Activated CD4-positive, alpha-beta T cell treated with anti-CD3 and anti-CD28 coated beads for 1 hour (primary cell): ENCODE data around the gene RPS14.
"Not testable (repeated sequence)": the region's sequence is repeated elsewhere in the genome, so short reads cannot be mapped to it uniquely, and the experiment has no call there.

Experiments used
- DNase-seq: peaks from one replicate; pipeline ENCODE4 v3.0.0-alpha.2; 2020

Gene RPS14

DNA sequence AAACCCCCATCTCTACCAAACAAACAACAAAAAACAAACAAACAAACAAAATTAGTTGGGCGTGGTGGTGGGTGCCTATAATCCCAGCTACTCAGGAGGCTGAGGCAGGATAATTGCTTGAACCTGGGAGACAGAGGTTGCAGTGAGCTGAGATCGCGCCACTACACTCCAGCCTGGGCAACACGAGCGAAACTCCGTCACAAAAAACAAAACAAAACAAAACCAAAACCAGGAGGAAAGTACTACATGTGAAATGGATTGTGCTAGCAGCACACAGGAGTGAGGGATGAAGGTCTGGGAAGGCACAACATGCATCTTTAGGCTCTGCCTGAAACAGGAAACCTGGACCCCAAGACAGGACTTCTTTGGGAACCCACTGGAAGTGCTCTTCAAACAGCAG lies 27.0 kb upstream of the RPS14 start:
- DNase-seq = not testable (repeated sequence)

DNA sequence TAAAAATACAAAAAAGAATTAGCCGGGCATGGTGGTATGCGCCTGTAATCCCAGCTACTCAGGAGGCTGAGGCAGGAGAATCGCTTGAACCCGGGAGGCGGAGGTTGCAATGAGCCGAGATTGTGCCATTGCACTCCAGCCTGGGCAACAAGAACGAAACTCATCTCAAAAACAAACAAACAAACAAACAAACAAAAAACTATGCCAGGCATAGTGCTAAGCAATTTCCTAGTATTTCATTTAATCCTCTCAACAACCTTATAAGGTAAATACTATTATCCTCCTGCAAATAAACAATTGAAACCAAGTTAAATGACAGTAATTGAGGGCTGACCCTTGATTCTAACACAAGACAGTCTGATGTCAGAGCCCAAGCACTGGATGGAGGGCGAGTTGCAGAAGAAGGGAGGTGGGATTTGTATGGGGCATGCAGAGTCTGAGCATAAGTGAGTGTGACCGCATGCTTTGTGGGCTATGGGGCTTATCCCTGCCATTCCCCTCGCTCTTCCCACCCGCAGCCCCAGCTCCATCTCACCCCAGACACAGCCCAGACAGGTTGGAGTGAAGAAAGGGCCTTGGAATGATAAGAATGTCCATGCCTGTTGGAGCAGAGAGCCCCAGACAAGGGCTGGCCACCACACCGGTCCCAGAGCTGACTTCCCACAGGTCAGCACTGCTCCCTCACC lies 24.3 kb upstream of the RPS14 start:
- no peak for DNase-seq

DNA sequence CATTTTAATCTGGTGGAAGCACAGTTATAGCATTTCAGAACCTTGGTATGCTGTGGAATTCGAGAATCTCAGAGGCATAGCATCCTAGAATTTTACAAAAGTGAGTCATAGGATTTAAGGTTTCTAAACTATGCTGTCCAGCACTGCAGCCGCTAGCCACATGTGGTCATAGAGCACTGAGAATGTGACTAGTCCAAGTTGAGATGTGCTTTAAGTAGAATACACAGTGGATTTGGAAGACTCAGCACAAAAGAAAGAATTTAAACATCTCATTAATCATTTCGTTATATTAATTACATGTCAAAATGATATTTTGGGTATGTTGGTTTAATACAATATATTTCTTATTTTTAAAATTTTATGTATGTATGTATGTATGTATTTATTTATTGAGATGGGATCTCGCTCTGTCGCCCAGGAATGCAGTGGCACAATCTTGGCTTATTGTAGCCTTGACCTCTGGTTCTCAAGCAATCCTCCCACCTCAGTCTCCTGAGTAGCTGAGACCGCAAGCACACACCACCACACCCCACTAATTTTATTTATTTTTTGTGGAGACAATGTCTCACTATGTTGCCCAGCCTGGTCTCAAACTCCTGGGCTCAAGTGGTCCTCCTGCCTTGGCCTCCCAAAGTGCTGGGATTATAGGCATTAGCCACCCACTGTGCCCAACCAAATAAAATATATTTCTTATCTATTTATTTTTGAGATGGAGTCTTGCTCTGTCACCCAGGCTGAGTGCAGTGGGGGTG lies 20.4 kb upstream of the RPS14 start:
- DNase-seq = no peak

DNA sequence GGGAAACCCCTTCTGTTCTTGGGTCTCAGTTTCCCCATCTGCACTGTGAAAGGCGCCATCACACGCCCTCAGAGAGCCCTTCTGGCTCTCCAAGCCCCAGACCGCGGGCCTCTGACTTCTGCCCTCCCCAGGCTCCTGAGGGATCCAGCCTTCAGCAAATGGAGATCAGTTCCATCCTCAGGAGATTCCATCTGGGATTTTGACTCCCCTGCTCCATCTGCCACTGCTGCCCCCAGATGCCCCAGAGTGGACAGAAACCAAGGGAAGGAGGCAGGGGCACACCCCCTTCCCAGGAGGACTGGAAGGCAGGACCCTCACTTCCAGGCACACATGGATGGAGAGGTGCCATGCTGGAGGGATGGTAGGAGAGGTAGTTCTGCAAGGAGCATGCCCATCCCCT lies 18.7 kb upstream of the RPS14 start:
- no peak for DNase-seq

DNA sequence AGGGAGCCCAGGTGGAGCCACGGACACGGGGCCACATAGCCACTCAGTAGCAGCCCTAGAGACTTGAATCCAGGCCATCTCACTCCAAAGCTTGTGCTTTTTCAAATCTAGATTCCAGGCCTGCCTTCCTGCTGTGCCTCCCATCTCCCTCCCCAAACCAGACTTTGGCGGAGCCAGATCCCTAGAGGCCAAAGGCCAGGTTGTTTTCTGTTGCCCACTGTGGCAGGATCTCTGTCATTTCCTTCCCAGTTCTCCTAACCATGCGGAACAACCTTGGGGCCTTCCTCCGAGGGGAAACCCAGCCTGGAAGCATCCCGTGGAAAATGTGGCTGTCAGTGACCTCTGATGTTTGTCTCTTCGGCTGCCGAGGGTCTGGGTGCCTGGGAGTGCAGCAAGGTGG lies 16.4 kb upstream of the RPS14 start:
- no peak for DNase-seq

DNA sequence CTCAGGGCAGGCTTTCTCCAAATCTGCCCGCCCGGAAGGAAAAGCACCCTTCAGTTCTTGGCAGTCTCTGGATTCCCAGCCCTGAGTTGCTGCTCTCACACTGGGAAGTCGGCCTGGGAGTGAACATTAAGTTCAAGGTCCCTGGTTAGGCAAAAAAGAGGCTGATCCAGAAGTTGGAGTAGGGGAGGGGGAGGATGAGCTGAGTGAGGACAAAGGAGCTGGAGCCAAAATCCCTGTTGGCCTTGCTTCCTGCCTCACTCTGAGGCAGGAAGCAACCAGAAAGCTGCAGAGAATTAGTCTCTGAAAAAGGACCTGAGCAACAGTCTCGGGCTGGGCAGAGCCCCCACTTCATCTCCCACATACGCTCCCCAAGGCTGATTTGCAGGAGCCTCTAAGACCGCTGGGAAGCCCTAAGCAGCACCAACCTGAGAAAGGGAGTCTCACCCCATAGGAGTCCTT lies 15.0 kb upstream of the RPS14 start:
- no peak for DNase-seq

DNA sequence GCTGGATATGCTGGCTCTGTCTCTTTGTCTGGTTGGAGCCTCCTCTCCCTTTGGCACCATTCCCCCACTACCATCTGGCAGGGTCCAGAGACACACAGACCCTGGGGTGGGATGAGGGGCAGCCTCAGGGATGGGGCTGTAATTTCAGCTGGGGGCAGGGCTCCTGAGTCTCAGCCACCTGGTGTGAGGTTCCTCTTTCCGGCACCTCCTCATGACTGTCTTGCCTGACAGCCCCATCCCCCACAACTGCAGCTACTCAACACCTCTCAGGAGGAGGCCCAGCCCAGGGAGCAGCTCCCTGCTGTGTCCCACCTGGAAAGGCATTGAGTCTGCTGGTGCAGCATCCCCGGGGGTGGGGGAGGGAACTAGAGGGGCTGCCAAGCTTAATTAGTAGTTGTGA lies 11.7 kb upstream of the RPS14 start:
- no peak for DNase-seq

DNA sequence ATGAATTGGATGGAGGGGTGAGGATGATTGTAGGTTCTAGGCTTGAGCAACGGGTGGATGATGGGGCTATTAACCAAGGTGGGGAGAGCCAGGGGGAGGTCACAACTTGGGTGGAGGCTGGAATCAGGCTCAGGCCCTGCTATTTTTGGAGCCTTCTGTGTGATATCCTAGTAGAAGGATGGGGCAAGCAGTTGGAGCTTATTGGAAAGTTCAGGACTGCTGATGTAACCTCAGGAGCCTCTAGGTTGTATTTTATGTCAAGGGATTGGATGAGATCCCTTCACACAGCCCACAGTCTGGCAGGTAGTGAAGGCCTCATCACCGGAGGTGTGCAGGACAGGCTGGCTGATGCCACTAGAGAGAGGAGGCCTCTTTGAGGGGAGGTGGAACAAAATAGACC lies 11.2 kb upstream of the RPS14 start:
- DNase-seq = no peak

DNA sequence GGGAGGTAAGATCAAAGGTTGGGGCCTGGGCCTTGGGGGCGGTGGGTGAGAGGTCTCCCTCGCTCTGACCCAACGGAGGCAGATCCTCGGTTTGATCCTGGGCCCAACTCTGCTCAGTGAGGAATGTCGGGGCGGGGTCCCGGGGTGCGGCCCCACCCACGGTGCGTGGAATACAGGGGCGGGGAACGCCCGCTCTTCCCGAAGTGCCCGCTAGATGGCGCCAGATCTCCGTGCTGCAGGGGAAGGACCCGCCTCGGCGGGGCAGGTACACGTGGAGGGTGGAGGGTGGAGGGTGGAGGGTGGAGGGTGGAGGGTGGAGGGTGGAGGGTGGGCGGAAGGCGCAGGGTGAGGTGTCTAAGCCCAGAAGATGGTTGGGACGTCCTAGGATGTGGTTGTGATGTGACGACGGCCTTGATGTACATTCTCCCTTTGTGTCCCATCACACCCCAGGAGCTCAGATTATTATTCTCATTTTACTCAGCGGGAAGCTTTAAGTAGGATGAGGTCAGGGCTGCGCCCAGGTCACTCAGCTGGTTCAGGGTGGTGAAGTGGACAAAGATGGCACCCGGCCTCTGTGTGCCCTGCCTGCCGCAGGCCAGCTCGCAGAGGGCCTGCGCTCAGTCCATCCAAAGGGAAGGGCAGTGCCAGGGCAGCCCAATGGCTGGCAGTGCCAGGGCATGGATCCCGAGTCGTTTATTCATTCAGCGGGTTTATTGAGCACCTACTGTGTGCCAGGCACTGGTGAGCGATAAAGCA lies 9.4 kb upstream of the RPS14 start:
- DNase-seq = peak; percentile 82

DNA sequence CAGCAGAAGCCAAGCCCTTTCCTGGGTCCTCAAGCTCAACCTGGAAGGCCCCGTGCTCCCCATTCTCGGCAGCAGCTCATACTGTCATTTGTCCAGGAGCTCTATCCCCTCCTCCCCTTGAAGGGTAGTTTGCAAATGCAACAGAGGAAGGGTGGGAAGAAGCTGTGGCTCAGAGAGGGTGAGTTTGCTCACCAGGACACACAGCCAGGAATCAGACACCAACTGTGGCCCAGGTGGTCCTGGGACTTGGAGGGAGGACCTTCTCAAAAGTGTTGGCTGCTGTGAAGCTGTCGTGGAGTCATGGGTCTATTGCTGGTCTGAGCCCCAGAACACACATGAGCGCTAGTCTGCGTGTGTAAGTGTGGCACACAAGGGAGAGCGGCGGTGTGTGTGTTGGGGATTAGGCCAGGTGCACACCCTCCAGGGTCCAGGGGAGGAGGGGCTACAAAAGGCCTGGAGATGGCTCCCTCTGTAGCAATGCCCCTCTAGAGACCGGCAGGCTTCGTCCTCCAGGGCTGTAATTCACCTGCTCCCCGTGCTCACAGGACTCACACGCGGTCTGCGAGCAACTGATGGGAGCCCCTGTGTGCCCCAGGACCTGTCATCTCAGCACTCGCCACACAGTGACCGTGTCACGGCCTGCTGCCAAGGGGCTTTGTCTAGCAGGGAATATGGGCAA lies 8.2 kb upstream of the RPS14 start:
- no peak for DNase-seq

DNA sequence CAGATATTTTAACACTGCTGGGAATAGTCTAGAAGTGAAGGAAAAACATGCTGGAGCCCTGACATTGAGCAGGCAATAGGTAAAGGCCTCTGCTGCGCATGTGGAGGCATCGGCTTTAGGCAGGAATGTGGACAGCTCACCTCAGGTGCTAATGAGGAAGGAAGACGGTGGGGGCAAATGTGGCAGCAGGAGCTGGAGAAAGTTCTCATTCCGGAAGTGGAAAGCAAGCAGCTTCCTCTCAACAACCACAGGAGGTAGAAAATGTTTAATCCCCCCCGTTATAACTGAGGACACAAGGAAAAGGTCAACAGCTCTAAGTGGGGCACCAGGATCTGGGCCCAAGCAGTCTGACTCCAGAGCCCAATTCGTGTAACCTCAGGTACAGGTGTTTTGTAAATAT lies 7.6 kb upstream of the RPS14 start:
- DNase-seq = no peak

DNA sequence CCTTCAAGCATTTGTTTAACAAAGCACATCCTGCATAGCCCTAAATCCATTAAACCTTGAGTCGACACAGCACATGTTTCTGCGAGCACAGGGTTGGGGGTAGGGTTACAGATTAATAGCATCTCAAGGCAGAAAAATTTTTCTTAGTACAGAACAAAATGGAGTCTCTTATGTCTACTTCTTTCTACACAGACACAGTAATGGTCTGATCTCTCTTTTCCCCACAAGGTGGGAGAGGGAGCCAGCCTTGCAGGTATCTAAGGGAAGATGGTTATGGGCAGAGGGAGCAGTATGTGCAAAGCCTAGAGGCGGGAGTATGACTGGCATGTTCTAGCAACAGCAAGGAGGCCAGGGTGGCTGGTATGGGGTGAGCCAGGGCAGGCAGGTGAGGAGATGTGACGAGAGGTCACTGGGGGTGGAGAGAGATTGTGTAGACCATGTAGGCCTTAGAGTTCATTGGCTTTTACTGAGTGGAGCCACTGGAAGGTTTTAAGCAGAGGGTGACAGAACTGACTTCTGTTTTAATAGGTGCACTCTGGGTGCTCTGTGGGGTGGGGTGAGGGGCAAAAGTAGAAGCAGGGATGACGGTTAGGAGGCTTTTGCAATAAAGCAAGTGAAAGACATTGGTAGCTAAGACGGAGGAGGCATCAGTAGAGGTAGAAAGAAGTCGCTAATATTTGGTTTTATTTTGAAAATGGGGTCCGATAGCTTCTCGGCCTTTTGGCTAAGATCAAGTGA lies 5.1 kb upstream of the RPS14 start:
- DNase-seq = no peak

DNA sequence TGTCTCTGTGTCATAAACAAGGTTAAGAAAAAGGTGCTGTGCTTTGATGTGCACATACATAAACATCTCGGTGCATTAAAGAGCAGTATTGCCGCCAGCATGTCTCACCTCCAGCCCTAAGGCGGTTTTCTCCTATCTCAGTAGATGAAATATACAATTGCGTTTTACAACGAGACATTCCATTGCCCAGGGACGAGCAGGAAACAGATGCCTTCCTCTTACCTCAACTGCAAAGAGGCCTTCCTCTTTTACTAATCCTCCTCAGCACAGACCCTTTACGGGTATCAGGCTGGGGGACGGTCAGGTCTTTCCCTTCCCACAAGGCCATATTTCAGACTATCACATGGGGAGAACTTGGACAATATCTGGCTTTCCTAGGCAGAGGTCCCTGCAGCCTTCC lies 4.5 kb upstream of the RPS14 start:
- not testable (repeated sequence) for DNase-seq

DNA sequence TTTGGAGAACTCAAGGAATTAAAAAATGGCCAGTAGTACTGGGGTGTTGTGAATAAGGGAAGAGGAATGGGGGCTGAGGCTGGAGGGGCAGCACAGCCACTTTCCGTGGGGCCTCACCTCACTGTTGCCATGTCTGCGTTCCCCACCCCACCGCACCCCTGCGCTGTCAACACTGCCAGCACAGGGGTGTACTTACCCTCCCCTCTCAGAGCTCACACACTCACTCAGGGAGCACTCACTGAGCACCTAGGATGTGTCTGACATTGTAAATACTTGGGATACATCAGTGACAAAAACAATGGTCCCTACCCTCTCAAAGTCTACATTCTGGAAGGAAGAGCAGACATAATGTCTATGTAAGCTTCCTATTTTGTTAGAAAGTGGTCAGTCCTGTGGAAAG lies 3.4 kb upstream of the RPS14 start:
- no peak for DNase-seq

DNA sequence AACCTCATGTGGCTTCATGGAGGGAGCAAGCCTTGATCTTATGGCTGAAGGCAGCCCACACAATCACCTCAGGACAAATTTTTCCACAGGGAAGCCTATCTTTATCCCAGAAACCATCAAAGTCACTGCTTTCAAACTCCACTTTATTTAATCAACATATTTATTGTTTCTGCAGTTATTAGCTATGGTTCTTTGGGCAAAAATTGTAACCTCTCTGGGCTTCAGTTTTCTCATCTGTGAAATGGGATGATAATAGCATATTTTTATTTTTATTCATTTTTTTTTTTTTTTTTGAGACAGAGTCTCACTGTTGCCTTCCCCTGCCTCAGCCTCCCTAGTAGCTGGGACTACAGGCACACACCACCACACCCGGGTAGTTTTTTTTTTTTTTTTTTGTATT lies 2.1 kb upstream of the RPS14 start:
- DNase-seq = no peak

DNA sequence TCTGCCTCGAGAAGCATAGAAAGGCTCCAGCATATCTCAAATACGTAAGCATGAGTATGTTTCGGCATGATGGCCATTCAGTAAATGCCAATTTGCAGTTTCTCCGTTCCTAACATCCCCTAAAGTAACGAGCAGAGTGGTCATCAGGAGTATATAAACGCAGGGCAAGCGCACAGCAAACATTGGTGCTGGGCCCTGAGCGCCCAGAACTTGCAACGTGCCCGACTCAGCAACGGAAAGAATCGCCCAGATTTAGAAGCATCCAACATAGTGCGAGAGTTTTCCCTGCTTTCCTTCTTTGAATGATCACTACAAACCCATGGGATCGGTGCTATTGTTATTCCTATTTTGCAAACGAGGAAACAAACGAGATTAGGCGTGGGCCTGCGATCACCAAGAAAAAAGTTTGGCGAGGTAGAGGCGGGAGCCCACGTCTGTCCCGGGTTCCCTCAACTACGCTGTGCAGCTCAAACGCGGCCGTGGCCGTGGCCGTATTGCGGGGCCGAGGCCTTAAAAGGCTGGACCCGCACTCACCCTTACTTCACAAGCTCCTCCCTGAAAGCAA lies 505 bp downstream of the RPS14 start:
- no peak for DNase-seq

DNA sequence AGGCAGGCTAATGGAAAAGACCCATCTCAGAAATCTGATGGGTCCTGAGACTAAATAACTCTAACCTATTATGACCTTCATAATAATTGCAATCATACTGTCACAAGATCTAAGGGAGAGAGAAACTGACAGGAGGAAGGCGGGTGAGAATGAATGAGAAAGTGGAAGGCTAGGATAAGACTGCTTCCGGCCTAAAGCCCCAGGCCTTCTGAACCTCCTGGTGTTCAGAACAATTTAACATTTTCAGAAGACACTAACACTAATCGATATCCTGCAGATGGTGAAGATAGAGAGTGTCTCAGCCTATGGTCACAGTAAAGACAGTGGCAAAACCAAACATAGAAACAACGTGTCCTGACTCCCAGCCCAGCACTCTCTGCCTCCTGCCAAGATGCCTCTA lies 1.2 kb downstream of the RPS14 start:
- no peak for DNase-seq

DNA sequence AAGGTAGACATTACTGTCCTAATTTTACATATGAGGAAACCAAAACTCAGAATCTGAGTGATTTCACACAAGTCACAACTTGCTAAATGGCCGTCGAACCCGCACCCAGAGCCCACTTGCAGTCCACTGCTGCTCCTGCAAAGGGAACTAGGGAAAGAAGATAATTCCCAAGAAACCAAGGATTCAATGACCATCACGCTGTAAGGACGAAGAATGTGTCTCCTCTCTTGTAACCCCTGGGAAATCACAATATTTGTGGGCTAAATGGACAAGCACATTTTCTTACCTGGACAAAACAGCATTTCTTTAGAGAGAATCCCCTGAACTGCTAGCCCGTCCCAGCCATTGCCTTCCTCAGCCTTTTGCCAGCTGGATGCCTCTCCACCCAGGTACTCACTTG lies 2.4 kb downstream of the RPS14 start:
- DNase-seq = no peak

DNA sequence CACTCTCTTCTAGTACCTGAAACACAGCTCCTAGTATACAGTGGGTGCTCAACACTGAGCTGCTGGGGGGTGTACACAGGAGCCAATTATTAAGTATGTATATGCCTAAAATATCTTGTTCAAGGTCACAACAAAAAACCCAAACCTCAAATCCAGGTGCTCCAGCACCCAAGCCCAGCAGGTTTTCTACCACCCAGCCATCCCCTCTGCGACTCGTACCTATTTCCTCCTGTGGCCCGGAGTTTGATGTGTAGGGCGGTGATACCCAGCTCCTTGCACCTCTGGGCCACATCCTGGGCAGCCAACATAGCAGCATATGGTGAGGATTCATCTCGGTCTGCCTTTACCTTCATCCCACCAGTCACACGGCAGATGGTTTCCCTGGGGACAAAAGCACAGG lies 3.0 kb downstream of the RPS14 start:
- DNase-seq = no peak

DNA sequence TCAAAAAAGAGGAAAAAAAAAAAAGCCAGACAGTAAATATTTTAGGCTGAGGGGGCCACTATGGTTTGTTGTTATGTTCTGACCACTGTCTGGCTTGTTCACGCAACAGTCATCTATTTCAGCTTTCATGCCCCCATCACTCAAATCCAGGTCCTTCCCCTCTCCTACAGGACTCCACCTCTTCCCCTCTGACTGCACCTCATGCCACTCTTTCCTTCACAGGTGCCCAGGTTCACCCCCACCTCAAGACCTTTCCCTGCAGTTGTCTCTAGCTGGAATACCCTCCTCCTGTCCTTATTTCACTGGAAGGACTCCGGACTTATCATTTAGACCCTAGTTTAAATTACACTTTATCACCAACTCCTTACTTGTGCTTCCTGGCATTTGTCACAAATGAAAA lies 3.5 kb downstream of the RPS14 start:
- DNase-seq = no peak

DNA sequence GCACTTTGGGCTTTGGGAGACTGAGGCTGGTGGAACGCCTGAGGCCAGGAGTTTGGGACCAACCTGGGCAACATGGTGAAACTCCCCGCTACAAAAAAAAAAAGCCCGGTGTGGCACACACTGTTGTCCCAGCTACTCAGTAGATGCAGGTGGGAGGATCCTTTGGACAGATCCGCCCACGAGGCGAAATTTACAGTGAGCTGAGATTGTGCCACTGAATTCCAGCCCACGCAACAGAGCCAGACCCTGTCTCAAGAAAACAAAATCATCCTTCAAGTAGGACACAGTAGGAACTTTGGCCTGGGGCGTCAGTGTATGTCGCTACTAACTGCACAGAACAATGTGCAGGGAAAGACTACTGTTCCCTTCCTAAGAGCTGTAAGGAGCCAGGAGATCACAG lies 4.8 kb downstream of the RPS14 start:
- DNase-seq = no peak
